Measurements from ENCODE around the gene KRTAP12-1.

GRCh38 chr21:44681861-44682579 is at the start of gene KRTAP12-1:
- TF ChIP-seq RXRA (IDR thresholded peaks at IDR 0.05; ENCODE audit: insufficient read depth, low read depth, low read length) (no peak), POLR2AphosphoS5 (IDR thresholded peaks at IDR 0.05; ENCODE audit: low read depth, low read length) (no peak), POLR2A (IDR thresholded peaks at IDR 0.05; ENCODE audit: control extremely low read depth in 1 of 2, low read depth in 2 of 2, low read length in 2 of 2) (no peak), CTCF (IDR thresholded peaks at IDR 0.05; ENCODE audit: control extremely low read depth in 1 of 3, insufficient read depth in 1 of 3, low read depth in 1 of 3, low read length in 3 of 3) (no peak)

Measured in H1 (cell line).